HG03457 (cell line): ENCODE data around the gene GAD1.

Source experiments
- ATAC-seq: cut with Tn5 transposase; IDR thresholded peaks from one replicate; pipeline ENCODE4 v1.9.1; 2021; ENCODE audit warnings: moderate number of reproducible peaks; ENCODE audit not compliant: unreplicated experiment

Gene GAD1

GRCh38 chr2:170887496-170887895 is 70.8 kb downstream of the GAD1 start:
- ATAC-seq = no peak

GRCh38 chr2:170887896-170888295 is 71.2 kb downstream of the GAD1 start:
- ATAC-seq = no peak

- ATAC-seq = no peak
Measured at GRCh38 chr2:170891893-170892292, 75.2 kb downstream of the GAD1 start.

GRCh38 chr2:170892391-170892951 is 75.8 kb downstream of the GAD1 start:
- no peak for ATAC-seq

- no peak for ATAC-seq
Measured at GRCh38 chr2:170895023-170895757, 78.5 kb downstream of the GAD1 start.

GRCh38 chr2:170896622-170897021 is 79.9 kb downstream of the GAD1 start:
- no peak for ATAC-seq

- no peak for ATAC-seq
Measured at GRCh38 chr2:170897108-170897507, 80.4 kb downstream of the GAD1 start.

- ATAC-seq = no peak
Measured at GRCh38 chr2:170905864-170906263, 89.2 kb downstream of the GAD1 start.
